ENCODE data around the gene QRFP.

DNA sequence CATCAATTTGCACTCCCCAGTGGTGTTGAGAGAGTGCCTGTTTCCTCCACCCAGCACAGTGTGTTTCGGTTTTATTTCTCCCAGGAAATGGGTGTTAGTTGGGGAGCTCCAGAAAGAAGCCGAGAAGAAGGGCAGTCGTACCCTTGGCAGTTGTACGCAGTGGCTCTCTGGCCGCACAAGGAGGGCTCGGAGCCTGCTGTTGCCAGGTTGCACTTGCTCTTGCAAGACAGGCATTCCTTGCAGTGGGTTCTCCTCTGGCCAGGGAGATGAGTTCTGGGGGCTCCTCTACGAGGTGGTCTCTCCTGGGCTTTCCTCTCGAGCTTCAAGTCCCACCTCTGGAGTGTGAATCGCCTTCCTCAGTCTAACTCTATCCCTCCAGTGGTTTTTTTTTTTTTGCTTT lies 29.1 kb downstream of the QRFP start:
- TF ChIP-seq, protein P1, sequence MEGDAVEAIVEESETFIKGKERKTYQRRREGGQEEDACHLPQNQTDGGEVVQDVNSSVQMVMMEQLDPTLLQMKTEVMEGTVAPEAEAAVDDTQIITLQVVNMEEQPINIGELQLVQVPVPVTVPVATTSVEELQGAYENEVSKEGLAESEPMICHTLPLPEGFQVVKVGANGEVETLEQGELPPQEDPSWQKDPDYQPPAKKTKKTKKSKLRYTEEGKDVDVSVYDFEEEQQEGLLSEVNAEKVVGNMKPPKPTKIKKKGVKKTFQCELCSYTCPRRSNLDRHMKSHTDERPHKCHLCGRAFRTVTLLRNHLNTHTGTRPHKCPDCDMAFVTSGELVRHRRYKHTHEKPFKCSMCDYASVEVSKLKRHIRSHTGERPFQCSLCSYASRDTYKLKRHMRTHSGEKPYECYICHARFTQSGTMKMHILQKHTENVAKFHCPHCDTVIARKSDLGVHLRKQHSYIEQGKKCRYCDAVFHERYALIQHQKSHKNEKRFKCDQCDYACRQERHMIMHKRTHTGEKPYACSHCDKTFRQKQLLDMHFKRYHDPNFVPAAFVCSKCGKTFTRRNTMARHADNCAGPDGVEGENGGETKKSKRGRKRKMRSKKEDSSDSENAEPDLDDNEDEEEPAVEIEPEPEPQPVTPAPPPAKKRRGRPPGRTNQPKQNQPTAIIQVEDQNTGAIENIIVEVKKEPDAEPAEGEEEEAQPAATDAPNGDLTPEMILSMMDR (IDR thresholded peaks at IDR 0.05): no peak
- no peak for TF ChIP-seq ZFX (IDR thresholded peaks at IDR 0.05; ENCODE audit: borderline replicate concordance)

Measured in 22Rv1 (cell line).